Neural cell (in vitro differentiated cells): ENCODE data around the gene MEIOB.

Experiments
- CTCF ChIP-seq: fragments of 450-650 bp; IDR thresholded peaks from 2 replicates; pipeline ENCODE4 v1.5.1; 2014; ENCODE audit warnings: antibody characterized with exemption, mild to moderate bottlenecking, moderate library complexity; ENCODE audit not compliant: poor library complexity, severe bottlenecking
- EP300 ChIP-seq: fragments of 450-650 bp; conservative IDR thresholded peaks from 2 replicates; pipeline ENCODE4 v1.6.1; 2014; ENCODE audit warnings: antibody characterized with exemption, mild to moderate bottlenecking, moderate library complexity; ENCODE audit not compliant: poor library complexity, severe bottlenecking
- MXI1 ChIP-seq: fragments of 450-650 bp; conservative IDR thresholded peaks from 2 replicates; pipeline ENCODE4 v1.6.1; 2014; ENCODE audit warnings: antibody characterized with exemption, mild to moderate bottlenecking; ENCODE audit not compliant: poor library complexity, severe bottlenecking
- REST ChIP-seq: IDR thresholded peaks from 2 replicates; pipeline ENCODE4 v1.6.1; 2012; ENCODE audit warnings: borderline replicate concordance
- TAF1 ChIP-seq: IDR thresholded peaks from 2 replicates; pipeline ENCODE4 v1.6.1; 2012; ENCODE audit warnings: low read depth

- TF ChIP-seq MXI1 (no peak), CTCF (no peak), REST (no peak), EP300 (no peak), TAF1 (no peak)
Measured at GRCh38 chr16:1834096-1834495, 37.9 kb downstream of the MEIOB start.
